NCI-H1105 treated with DMSO at 0.1 percent for 48 hours (cell line): ENCODE data around the gene C1orf185.
"Not testable (repeated sequence)": the region's sequence is repeated elsewhere in the genome, so short reads cannot be mapped to it uniquely, and the experiment has no call there.

Experiments used
- DNase-seq: peaks from one replicate; lab custom pipeline; 2025; lab: John Stamatoyannopoulos, UW

The C1orf185 gene

GRCh38 chr1:51101976-51102375 lies at the start of gene C1orf185:
TSS of gene C1orf185 (plus strand) at chr1:51102228. CDS start at chr1:51102234, 6 bp downstream.
- DNase-seq: no peak

DNA sequence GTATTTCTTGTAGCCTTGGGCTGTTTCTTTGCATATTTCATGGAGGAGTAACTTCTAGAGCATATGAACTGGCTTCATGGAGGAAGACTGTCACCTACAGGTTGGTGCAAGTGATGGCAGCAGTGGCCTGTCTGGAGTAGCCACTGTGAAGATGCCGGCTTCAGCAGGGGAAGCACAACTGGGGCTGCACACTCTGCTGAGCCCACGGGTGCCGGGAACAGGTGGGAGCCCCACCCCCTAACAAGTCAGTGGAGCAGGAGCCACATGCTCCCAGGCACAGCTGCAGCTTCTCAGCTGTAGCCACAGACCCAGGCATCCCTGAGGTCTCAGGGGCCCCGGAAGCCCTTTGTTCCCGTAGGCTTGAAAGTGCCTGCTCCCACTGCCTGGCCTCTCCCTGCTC lies 43.2 kb upstream of the C1orf185 start:
- no peak for DNase-seq

DNA sequence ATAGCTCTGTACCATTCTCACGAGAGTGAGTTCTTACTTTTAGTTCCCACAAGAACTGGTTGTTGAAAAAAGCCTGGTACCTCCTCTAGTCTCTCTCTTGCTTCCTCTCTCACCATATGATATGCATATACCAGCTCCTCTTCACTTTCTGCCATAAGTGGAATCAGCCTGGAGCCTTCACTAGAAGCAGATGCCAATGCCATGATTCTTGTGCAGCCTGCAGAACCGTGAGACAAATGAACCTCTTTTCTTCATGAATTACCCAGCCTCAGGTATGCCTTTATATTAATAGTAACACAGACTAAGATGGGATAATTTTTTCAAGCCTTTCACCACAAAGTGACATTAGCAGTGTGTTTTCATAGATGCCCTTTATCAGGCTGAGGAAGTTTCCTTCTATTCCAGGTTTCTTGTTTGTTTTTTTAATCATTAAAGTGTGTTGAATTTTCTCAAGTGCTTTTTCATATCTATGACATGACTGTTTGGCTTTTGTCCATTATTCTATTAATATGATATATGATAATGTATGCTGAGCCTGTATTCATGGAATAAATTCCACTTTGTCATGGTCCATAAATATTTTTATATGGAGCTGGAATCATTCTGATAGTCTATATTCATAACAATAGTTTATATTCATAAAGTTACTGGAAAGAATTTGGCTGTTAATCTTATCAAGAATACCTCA lies 40.7 kb upstream of the C1orf185 start:
- peak; percentile 11 for DNase-seq

GRCh38 chr1:51063121-51063520 lies 38.9 kb upstream of the C1orf185 start:
- no peak for DNase-seq

DNA sequence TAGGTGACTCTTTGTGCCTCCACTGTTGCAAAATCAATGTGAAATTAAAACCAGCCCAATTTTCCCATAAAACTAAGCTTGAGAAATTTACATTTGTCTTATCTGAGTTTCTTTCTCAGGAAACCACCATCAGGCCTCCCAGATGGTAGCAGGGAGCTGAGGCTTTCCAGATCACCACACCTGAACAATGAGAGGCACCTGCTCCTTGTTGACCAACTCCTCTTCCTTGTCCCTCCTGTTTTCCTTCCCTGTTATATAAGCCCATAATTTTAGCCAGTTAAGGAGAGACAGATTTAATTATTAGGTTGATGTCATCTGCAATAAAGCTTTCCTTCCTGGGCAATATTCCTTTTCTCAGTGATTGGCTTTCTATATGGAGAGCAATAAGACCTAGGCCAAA lies 32.0 kb upstream of the C1orf185 start:
- DNase-seq: no peak

DNA sequence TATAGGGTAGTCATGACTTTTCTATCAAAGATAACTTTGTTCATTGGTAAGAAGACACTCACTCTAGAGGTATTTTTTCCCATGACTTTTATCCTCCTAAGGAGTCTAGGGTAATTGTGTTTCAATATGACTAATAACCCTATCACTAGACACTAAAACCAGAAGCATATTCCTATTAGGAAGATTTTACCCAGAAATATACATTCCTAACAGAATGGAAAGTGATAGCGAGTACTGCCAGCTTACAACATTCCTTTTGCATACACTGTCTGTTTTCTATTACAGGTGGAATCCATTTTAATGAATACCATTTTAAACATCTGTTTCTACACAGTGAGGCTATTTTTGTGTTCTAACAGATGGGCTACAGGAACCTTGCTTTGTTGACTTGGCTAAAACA lies 31.4 kb upstream of the C1orf185 start:
- DNase-seq: no peak

GRCh38 chr1:51071291-51072042 lies 30.6 kb upstream of the C1orf185 start:
- DNase-seq: no peak

GRCh38 chr1:51072043-51072439 lies 30.0 kb upstream of the C1orf185 start:
- no peak for DNase-seq

- no peak for DNase-seq
Observed at GRCh38 chr1:51072651-51073050, 29.4 kb upstream of the C1orf185 start.

DNA sequence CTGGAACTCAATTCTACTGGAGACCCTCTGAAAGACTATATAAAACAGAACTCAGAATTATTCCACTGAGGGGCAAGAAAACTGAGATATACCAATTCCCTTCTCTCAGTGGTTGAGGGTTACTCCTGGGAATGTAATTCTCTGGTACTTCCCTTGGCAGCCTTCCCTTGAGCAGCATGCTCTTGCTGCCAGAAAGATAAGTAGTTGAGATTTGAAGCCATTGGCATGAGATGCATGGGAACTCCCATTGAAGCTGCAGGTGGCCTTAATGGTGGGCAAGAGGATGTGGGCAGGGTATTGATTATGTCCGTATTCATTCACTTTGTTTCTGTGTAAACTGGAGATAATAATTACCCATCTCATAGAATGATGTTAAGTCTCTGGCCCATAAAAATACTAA lies 28.6 kb upstream of the C1orf185 start:
- DNase-seq: peak; percentile 30

DNA sequence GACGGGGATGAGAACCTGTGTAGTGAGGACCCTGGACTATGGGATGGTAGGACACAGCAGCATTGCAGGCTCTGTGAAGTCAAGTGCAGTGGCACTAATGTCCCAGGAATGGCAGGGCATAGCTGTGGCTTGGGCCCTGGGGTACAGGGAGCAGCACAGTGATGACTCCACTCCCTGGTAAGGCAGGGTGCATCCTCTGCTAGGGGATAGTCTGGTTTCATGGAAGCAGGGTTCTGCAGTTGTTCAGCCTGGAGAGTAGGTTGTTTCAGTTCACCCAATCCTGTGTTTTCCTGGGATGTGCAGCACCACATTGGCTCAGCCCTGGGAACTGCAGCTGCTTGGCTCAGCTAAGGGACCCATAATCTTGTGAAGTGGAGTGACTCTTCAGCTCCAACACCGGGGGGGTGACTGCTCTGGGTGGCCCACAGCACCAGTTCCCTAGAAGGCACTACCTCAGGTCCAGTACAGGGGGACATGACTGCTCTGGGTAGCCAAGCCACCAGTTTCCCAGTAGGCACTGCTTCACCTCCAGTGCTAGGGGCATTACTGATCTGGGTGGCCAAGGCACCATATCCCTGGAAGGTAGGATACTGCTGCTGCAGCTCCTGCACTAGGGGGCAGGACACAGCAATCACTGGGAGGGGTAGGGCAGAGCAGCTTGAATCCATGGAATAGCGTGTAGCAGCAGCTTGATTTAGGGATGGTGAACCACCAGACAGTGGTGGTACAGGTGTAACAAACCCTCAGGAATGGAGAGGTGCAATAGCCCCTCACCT lies 15.3 kb upstream of the C1orf185 start:
- DNase-seq: no peak

DNA sequence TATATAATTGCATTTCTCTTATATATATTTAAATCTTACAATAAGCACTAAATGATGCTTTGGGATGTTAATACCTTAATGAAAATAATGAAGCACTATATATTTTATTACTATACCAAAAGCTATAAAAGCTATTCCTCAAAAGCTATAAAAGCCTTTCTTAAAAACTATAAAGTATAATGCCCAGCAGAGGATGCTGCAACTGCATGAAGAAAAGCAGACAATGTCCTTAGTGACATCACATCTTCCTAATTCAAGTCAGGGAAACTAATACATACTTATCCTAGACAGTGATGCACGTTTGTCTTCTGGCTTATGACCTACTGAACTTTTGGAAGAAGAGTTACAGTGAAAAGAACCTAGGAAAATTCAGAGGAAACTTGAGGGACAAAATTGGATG lies 13.6 kb upstream of the C1orf185 start:
- no peak for DNase-seq

- no peak for DNase-seq
Observed at GRCh38 chr1:51093581-51093980, 8.4 kb upstream of the C1orf185 start.

- no peak for DNase-seq
Observed at GRCh38 chr1:51097171-51097570, 4.9 kb upstream of the C1orf185 start.

- no peak for DNase-seq
Observed at GRCh38 chr1:51100264-51100880, 1.7 kb upstream of the C1orf185 start.

- no peak for DNase-seq
Observed at GRCh38 chr1:51114137-51114536, 12.1 kb downstream of the C1orf185 start.

DNA sequence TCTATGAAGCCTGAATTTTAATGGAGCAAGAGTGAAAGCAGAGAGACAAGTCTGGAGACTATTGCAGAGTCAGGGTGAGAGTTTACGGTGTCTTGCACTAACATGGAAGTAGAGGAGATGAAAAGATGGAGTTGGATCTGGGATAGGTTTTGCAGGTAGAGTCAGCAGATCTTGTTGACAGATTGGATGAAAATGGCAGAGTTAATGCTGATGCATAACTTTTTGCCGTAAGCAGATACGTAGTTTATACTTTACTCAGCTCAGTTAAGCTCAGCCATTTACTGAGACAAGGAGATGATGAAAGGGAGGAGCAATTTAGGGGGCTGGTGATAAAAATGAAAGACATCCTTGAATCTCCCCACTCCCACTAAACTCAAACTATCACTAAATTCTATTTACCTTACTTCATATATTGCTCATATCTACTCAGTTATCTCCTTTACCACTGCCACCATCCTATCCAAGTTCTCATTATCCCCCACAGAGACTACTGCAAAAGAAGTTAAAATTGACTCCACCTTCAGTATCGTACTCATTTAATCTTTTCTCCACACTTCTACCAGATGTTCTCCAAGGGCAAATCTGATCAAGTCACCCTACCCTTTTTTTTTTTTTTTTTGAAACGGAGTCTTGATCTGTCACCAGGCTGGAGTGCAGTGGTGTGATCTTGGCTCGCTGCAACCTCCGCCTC lies 13.8 kb downstream of the C1orf185 start:
- no peak for DNase-seq

GRCh38 chr1:51119331-51119730 lies 17.3 kb downstream of the C1orf185 start:
- no peak for DNase-seq

DNA sequence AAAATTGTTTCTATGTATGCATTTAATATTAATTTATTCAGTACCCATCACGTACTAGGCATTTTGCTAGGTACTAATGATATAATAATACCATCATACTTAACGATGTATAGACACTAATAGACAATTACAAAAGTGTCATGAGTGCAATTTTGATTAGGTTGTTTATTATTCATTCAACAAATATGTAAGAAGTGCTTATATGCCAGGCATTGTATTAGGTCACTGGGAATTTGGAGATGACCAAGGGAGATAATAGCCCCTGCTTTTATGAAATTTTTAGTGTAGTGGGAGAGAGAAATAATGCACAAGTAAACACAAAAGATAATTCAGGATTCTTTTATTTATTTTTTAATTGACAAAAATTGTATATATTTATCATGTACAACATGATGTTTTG lies 18.6 kb downstream of the C1orf185 start:
- no peak for DNase-seq

DNA sequence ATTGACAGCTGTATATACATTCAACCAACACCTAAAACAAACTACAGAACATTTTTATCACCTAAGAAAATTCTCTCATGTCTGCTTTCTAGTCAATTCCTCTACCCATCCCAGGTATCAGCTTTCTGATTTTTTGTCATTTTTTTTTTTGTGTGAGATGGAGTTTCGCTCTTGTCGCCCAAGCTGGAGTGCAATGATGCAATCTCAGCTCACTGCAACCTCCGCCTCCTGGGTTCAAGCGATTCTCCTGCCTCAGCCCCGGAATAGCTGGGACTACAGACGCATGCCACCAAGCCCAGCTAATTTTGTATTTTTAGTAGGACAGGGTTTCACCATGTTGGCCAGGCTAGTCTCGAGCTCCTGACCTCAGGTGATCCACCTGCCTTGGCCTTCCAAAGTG lies 25.1 kb downstream of the C1orf185 start:
- not testable (repeated sequence) for DNase-seq

DNA sequence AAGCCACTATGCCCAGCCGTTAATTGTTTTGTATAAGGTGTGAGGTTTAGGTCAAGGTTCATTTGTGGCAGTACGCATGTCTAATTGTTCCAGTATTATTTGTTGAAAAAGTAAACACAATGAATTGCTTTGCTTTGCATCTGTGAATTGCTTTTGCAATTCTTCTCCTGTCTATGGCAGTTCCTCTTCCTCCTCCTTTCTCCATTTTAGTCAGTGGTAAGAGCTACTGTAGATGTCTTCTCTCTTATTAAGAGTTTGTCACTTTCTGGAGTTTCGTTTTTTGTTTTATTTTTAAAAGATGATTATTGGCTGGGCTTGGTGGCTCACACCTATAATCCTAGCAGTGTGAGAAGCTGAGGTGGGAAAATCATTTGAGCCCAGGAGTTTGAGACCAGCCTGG lies 29.2 kb downstream of the C1orf185 start:
- no peak for DNase-seq

GRCh38 chr1:51133045-51133444 lies 31.0 kb downstream of the C1orf185 start:
- DNase-seq: no peak
